Neuron (in vitro differentiated cells): ENCODE results near the gene SERF2.

Experiments
- H2AFZ ChIP-seq: one replicate; pipeline ENCODE4 v1.6.1; 2013; ENCODE audit warnings: low read depth, mild to moderate bottlenecking, inconsistent platforms, low read length, moderate library complexity
- H3K27me3 ChIP-seq: one replicate; pipeline ENCODE4 v1.6.1; 2013; ENCODE audit warnings: low read length; ENCODE audit not compliant: insufficient read depth
- H3K36me3 ChIP-seq: one replicate; pipeline ENCODE4 v1.6.1; 2013; ENCODE audit warnings: low read length; ENCODE audit not compliant: insufficient read depth
- H3K4me1 ChIP-seq: one replicate; pipeline ENCODE4 v1.6.1; 2013; ENCODE audit warnings: low read length; ENCODE audit not compliant: insufficient read depth
- H3K4me3 ChIP-seq: 2 replicates; pipeline ENCODE4 v1.5.1; 2013; ENCODE audit warnings: mild to moderate bottlenecking, low read length, moderate library complexity
- H3K9me3 ChIP-seq: one replicate; pipeline ENCODE4 v1.6.1; 2013; ENCODE audit warnings: low read length

SERF2 gene

GRCh38 chr15:43775411-43775965 lies 16.6 kb upstream of the SERF2 start:
- peaks cover 26% of the 10 kb centered on the region for H3K36me3 ChIP-seq
- H3K9me3 ChIP-seq, result peaks cover 6% of the 10 kb centered on the region
- no peaks in the 10 kb centered on the region for H3K27me3 ChIP-seq
- no peak overlapping the region for H3K4me3 ChIP-seq
- H3K4me1 ChIP-seq, result no peaks in the 10 kb centered on the region
- no peak overlapping the region for H2AFZ ChIP-seq

- Histone ChIP-seq H3K4me1 (no peaks in the 10 kb centered on the region), H3K36me3 (peaks cover 20% of the 10 kb centered on the region), H2AFZ (no peak overlapping the region), H3K9me3 (peaks cover 6% of the 10 kb centered on the region), H3K4me3 (no peak overlapping the region), H3K27me3 (no peaks in the 10 kb centered on the region)
Observed at GRCh38 chr15:43776101-43776717, 15.9 kb upstream of the SERF2 start.

- H3K4me3 ChIP-seq, result no peak within 1 kb of the TSS
- H3K4me1 ChIP-seq, result no peaks in the 10 kb centered on the region
- no peak within 1 kb of the TSS for H2AFZ ChIP-seq
- H3K27me3 ChIP-seq, result no peaks in the 10 kb centered on the region
- peaks cover 15% of the 10 kb centered on the region for H3K36me3 ChIP-seq
- H3K9me3 ChIP-seq, result peaks cover 6% of the 10 kb centered on the region
Observed at GRCh38 chr15:43776718-43777266, 15.3 kb upstream of the SERF2 start, which contains the start of gene ELL3. Gene ELL3, minus strand, starts transcription at chr15:43776966. Its CDS starts 65 bp downstream, at chr15:43776901.

GRCh38 chr15:43777267-43777914 lies 14.7 kb upstream of the SERF2 start:
- Histone ChIP-seq H3K9me3 (peaks cover 6% of the 10 kb centered on the region), H3K4me1 (no peaks in the 10 kb centered on the region), H2AFZ (no peak overlapping the region), H3K27me3 (no peaks in the 10 kb centered on the region), H3K36me3 (peaks cover 9% of the 10 kb centered on the region), H3K4me3 (no peak overlapping the region)

- Histone ChIP-seq H3K36me3 (no peaks in the 10 kb centered on the region), H3K27me3 (no peaks in the 10 kb centered on the region), H3K9me3 (peaks cover 6% of the 10 kb centered on the region), H3K4me1 (no peaks in the 10 kb centered on the region), H2AFZ (no peak overlapping the region), H3K4me3 (no peak overlapping the region)
Observed at GRCh38 chr15:43779016-43779415, 13.1 kb upstream of the SERF2 start.

- H3K9me3 ChIP-seq, result no peaks in the 10 kb centered on the region
- H3K36me3 ChIP-seq, result peaks cover 12% of the 10 kb centered on the region
- H3K4me3 ChIP-seq, result no peak overlapping the region
- no peaks in the 10 kb centered on the region for H3K27me3 ChIP-seq
- H2AFZ ChIP-seq, result no peak overlapping the region
- peaks cover 16% of the 10 kb centered on the region for H3K4me1 ChIP-seq
Observed at GRCh38 chr15:43789409-43789808, 2.7 kb upstream of the SERF2 start.

GRCh38 chr15:43792761-43793476 lies 799 bp downstream of the SERF2 start:
- Histone ChIP-seq H3K4me3 (peak overlapping the region; percentile 99), H3K9me3 (no peaks in the 10 kb centered on the region), H3K27me3 (no peaks in the 10 kb centered on the region), H3K4me1 (peaks cover 16% of the 10 kb centered on the region), H2AFZ (peak overlapping the region; percentile 60), H3K36me3 (peaks cover 36% of the 10 kb centered on the region)

GRCh38 chr15:43793647-43794046 lies 1.5 kb downstream of the SERF2 start:
- H3K36me3 ChIP-seq, result peaks cover 36% of the 10 kb centered on the region
- no peak overlapping the region for H2AFZ ChIP-seq
- H3K27me3 ChIP-seq, result no peaks in the 10 kb centered on the region
- H3K9me3 ChIP-seq, result no peaks in the 10 kb centered on the region
- H3K4me3 ChIP-seq, result peak overlapping the region; percentile 99
- peaks cover 16% of the 10 kb centered on the region for H3K4me1 ChIP-seq

- H2AFZ ChIP-seq, result no peak overlapping the region
- peaks cover 16% of the 10 kb centered on the region for H3K4me1 ChIP-seq
- H3K36me3 ChIP-seq, result peaks cover 42% of the 10 kb centered on the region
- no peak overlapping the region for H3K4me3 ChIP-seq
- no peaks in the 10 kb centered on the region for H3K27me3 ChIP-seq
- H3K9me3 ChIP-seq, result no peaks in the 10 kb centered on the region
Observed at GRCh38 chr15:43794269-43795037, 2.3 kb downstream of the SERF2 start.

GRCh38 chr15:43795197-43795596 lies 3.1 kb downstream of the SERF2 start:
- Histone ChIP-seq H3K9me3 (no peaks in the 10 kb centered on the region), H3K36me3 (peaks cover 46% of the 10 kb centered on the region), H3K27me3 (no peaks in the 10 kb centered on the region), H3K4me3 (no peak overlapping the region), H3K4me1 (peaks cover 20% of the 10 kb centered on the region), H2AFZ (no peak overlapping the region)

- H2AFZ ChIP-seq, result no peak overlapping the region
- H3K4me1 ChIP-seq, result peaks cover 24% of the 10 kb centered on the region
- H3K9me3 ChIP-seq, result no peaks in the 10 kb centered on the region
- no peaks in the 10 kb centered on the region for H3K27me3 ChIP-seq
- peaks cover 46% of the 10 kb centered on the region for H3K36me3 ChIP-seq
- no peak overlapping the region for H3K4me3 ChIP-seq
Observed at GRCh38 chr15:43795997-43796396, 3.9 kb downstream of the SERF2 start.

GRCh38 chr15:43796566-43796965 lies 4.4 kb downstream of the SERF2 start:
- Histone ChIP-seq H3K4me3 (no peak overlapping the region), H3K4me1 (peaks cover 28% of the 10 kb centered on the region), H3K36me3 (peaks cover 51% of the 10 kb centered on the region), H3K9me3 (no peaks in the 10 kb centered on the region), H2AFZ (no peak overlapping the region), H3K27me3 (no peaks in the 10 kb centered on the region)
